ENCODE results near the gene FHAD1.
"Not testable (repeated sequence)": the region's sequence is repeated elsewhere in the genome, so short reads cannot be mapped to it uniquely, and the experiment has no call there.

Gene FHAD1

GRCh38 chr1:15380601-15381508 is 133.8 kb downstream of the FHAD1 start:
- no peak for DNase-seq

GRCh38 chr1:15381805-15382204 is 134.8 kb downstream of the FHAD1 start:
- peak; percentile 22 for DNase-seq

GRCh38 chr1:15382601-15383518 is 135.8 kb downstream of the FHAD1 start:
- DNase-seq = no peak

GRCh38 chr1:15383810-15384209 is 136.8 kb downstream of the FHAD1 start:
- DNase-seq = no peak

GRCh38 chr1:15384301-15384901 is 137.4 kb downstream of the FHAD1 start:
- DNase-seq = no peak

GRCh38 chr1:15385420-15385819 is 138.4 kb downstream of the FHAD1 start:
- DNase-seq = no peak

GRCh38 chr1:15386164-15386749 is 139.2 kb downstream of the FHAD1 start:
- DNase-seq = no peak

GRCh38 chr1:15388201-15388880 is 141.3 kb downstream of the FHAD1 start:
- DNase-seq = no peak

- DNase-seq = not testable (repeated sequence)
These were observed 142.8 kb downstream of the FHAD1 start for GRCh38 chr1:15389828-15390227.

- no peak for DNase-seq
These were observed 143.6 kb downstream of the FHAD1 start for GRCh38 chr1:15390667-15391066.

- DNase-seq = no peak
These were observed 144.3 kb downstream of the FHAD1 start for GRCh38 chr1:15391366-15391765.

- no peak for DNase-seq
These were observed 146.6 kb downstream of the FHAD1 start for GRCh38 chr1:15393475-15394257.

- DNase-seq = no peak
These were observed 147.3 kb downstream of the FHAD1 start for GRCh38 chr1:15394258-15394690.

GRCh38 chr1:15397236-15397635 is 150.2 kb downstream of the FHAD1 start:
- no peak for DNase-seq

GRCh38 chr1:15399710-15400109 is 152.7 kb downstream of the FHAD1 start:
- DNase-seq = peak; percentile 12

- DNase-seq = peak; percentile 53
These were observed 153.6 kb downstream of the FHAD1 start for GRCh38 chr1:15400627-15401026.

GRCh38 chr1:15401391-15402055 is 154.5 kb downstream of the FHAD1 start:
- DNase-seq = no peak

- no peak for DNase-seq
These were observed 155.9 kb downstream of the FHAD1 start for GRCh38 chr1:15402809-15403450.

- no peak for DNase-seq
These were observed 157.0 kb downstream of the FHAD1 start for GRCh38 chr1:15403962-15404580.
